Prostate gland (tissue), 2 donors: Measurements from ENCODE around the gene FSCN2.

Source experiments
- CTCF ChIP-seq, 4 experiments: fragments of 200-600 bp in 2 of 4; fragments of 450-650 bp in 2 of 4; sonication (generic) in 2 of 4; IDR thresholded peaks; 1 replicate in 3 of 4; 2 replicates in 1 of 4; pipeline ENCODE4 v1.5.1; 2016 to 2019; ENCODE audit warnings: antibody characterized with exemption in 4 of 4, mild to moderate bottlenecking in 2 of 4, moderate library complexity in 2 of 4
- POLR2A ChIP-seq: fragments of 450-650 bp; IDR thresholded peaks from one replicate; pipeline ENCODE4 v1.6.1; 2016; ENCODE audit warnings: antibody characterized with exemption, mild to moderate bottlenecking
- POLR2AphosphoS5 ChIP-seq: sonication (generic); formaldehyde crosslinking; IDR thresholded peaks from one replicate; pipeline ENCODE4 v1.6.1; 2017; ENCODE audit warnings: antibody characterized with exemption

GRCh38 chr17:81493198-81494038, 34.8 kb upstream of the FSCN2 start:
- no peak for TF ChIP-seq CTCF (IDR thresholded peaks at IDR 0.05)
- TF ChIP-seq POLR2AphosphoS5 = no peak
- TF ChIP-seq POLR2A = no peak
